Kidney epithelial cell (primary cell): ENCODE data around the gene SERPIND1. TPM values are rescaled to one million over a fixed set of nuclear protein-coding genes. Genes with fewer than 3 reads are reported as not detected.

Experiments
- DNase-seq: peaks from one replicate; pipeline ENCODE4 v3.0.0-alpha.2; 2010; ENCODE audit warnings: low read depth
- H3K27me3 ChIP-seq: 2 replicates; pipeline ENCODE4 v1.6.0; 2011; ENCODE audit warnings: low read length; ENCODE audit not compliant: control insufficient read depth, insufficient read depth
- H3K36me3 ChIP-seq: 2 replicates; pipeline ENCODE4 v1.5.1; 2011; ENCODE audit warnings: low read length; ENCODE audit not compliant: control insufficient read depth, insufficient read depth
- H3K4me3 ChIP-seq: 2 replicates; pipeline ENCODE4 v1.5.1; 2011; ENCODE audit warnings: low read depth, mild to moderate bottlenecking, control low read depth, low read length
- CTCF ChIP-seq: IDR thresholded peaks from 2 replicates; pipeline ENCODE4 v1.5.1; 2011; ENCODE audit warnings: mild to moderate bottlenecking, moderate library complexity, low read length, control low read depth, inconsistent platforms; ENCODE audit not compliant: insufficient read depth, poor library complexity, severe bottlenecking
- total RNA-seq: library from RNA; depleted of rRNA; stranded (reverse); fragments of >200 nt; gene quantifications from 2 replicates; pipeline ENCODE4 v1.2.3, GENCODE V29; 2015

SERPIND1 gene
- total RNA-seq, 1 donor from 2014 or later, result not detected

GRCh38 chr22:20786536-20786979 lies 12.6 kb downstream of the SERPIND1 start:
- no peak overlapping the region for H3K4me3 ChIP-seq
- H3K27me3 ChIP-seq, result no peaks in the 10 kb centered on the region
- no peak for DNase-seq
- no peaks in the 10 kb centered on the region for H3K36me3 ChIP-seq
- no peak for TF ChIP-seq CTCF

GRCh38 chr22:20787223-20787622 lies 13.3 kb downstream of the SERPIND1 start:
- no peak for TF ChIP-seq CTCF
- H3K36me3 ChIP-seq, result no peaks in the 10 kb centered on the region
- H3K4me3 ChIP-seq, result no peak overlapping the region
- H3K27me3 ChIP-seq, result no peaks in the 10 kb centered on the region
- no peak for DNase-seq

DNA sequence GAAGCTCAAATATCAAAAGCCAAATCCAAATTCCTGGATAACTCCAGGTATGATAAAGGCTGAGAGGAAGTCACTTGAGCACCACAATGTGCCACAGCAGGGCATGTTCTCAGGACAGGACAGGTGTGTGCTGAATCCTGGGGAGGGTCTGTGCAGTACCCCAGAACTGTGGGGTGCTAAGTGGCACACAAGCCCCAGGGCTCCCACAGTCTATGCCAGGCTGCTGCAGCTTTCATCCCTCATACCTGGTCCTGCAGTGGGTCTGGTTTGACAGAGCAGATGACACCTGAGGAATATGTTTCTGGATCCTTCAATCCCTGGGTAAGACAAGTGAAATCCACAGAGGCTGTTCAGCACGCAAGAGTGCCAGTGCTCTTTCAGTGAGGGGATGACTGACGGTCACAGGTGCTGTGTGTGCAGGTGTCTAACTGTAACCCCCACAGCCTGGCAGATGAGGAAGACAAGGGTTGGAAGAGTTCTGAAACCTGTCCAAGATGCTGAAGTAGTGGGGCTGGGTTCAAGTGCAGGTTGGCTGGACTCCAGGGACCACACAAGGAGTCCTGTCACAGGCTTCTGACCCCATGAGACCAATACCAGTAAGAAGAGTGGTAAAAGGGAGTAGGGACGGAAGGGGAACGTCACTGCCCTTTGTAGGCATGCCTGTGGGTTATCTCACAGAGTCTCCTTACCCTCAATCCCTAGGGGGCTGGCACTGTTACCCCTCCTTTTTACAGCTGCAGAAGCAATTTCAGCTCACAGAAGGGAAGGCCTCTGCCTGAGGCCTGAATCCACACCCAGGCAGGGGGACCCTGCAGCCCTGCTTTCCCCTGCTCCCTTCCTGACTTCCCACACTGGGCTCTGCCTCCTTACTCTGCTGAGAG lies 14.1 kb downstream of the SERPIND1 start:
- H3K27me3 ChIP-seq, result no peaks in the 10 kb centered on the region
- peaks cover 2% of the 10 kb centered on the region for H3K36me3 ChIP-seq
- no peak overlapping the region for H3K4me3 ChIP-seq
- DNase-seq, result no peak
- TF ChIP-seq CTCF, result no peak

GRCh38 chr22:20788627-20789344 lies 14.9 kb downstream of the SERPIND1 start:
- DNase-seq, result no peak
- TF ChIP-seq CTCF, result no peak
- no peak overlapping the region for H3K4me3 ChIP-seq
- no peaks in the 10 kb centered on the region for H3K27me3 ChIP-seq
- peaks cover 2% of the 10 kb centered on the region for H3K36me3 ChIP-seq

DNA sequence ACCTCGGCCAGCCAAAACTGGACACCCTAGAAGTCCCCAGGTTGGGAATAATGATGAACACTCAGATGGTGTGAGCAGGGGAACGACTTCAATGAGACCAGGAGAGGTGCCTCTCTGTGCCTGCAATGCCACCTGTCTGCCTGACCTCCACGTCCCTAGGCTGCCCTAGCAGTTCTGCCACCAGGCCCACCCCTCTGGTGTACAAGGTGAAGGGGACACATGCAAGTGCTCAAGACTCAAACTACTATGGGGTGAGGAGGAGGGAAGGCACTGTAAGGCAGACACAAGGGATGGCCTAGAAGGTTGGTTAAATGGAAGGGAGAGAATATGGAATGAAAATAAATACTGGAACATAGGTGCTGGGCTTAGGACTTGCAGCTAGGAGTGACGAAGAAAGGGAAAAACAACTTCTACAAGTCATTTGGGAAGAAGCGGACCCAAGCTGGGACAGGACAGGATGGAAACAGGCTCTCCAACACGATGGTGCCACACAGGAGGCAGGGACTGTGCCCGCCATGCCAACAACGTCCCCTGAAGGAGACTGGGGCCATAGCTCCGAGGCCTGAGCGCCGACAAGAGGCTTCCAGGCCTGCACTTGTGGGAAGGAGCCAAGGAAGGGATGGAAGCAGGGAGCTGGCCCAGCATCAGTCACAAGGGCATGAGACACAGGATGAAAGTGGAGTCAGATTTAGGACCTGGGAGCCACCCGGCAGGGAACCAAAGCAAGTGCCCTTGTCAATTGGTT lies 18.5 kb downstream of the SERPIND1 start:
- DNase-seq, result no peak
- peaks cover 2% of the 10 kb centered on the region for H3K36me3 ChIP-seq
- no peak for TF ChIP-seq CTCF
- no peaks in the 10 kb centered on the region for H3K27me3 ChIP-seq
- H3K4me3 ChIP-seq, result no peak overlapping the region
